Measurements from ENCODE around the gene GAL. TPM values are rescaled to one million over a fixed set of nuclear protein-coding genes. Genes with fewer than 3 reads are reported as not detected.

GAL gene
- total and polyA plus RNA-seq, 2 of the 13 experiments (the other 11 are each of a cell fraction or from before 2014, with no cell fraction given): not detected

GRCh38 chr11:68658661-68659060 lies 25.7 kb upstream of the GAL start:
- H4K20me1 ChIP-seq (ENCODE audit: insufficient read depth, low read length): no peaks in the 10 kb centered on the region
- no peak for DNase-seq (ENCODE audit: low spot score)
- no peak for ATAC-seq
- TF ChIP-seq ZNF501 (CRISPR knock-in tag; IDR thresholded peaks at IDR 0.05): peak; percentile 21; the same call in 1 of the 2 replicates
- no peak for TF ChIP-seq ARHGAP35 (CRISPR knock-in tag; IDR thresholded peaks at IDR 0.05; ENCODE audit: borderline replicate concordance)
- H3K9ac ChIP-seq (ENCODE audit: insufficient read depth, low read depth, low read length): no peak overlapping the region
- no peak overlapping the region for H3K27ac ChIP-seq (ENCODE audit: extremely low read length, insufficient read depth, low read length)
- FAIRE-seq: no peak
- H3K4me3 ChIP-seq (replicated peaks in 1 of 3; ENCODE audit: insufficient read depth in 1 of 3, low read depth in 2 of 3, low read length in 3 of 3): no peak overlapping the region
- no peak overlapping the region for H2AFZ ChIP-seq (ENCODE audit: low read length)
- ChIA-PET POLR2A (no interaction called here), CTCF (ENCODE audit: low intra/inter-chr PET ratio, low total read pairs) (no interaction called here)
- no peaks in the 10 kb centered on the region for H3K9me3 ChIP-seq (ENCODE audit: low read length)
- peaks cover 12 to 78% of the 10 kb centered on the region in 2 experiments for H3K27me3 ChIP-seq (ENCODE audit: control insufficient read depth in 1 of 2, insufficient read depth in 2 of 2, low read length in 2 of 2)
- in situ Hi-C loops (cut with HindIII; ENCODE audit: extremely low pct_ligation_motif_present, low pct_unique_long_range_greater_than_20kb) (no loop called here), intact Hi-C loops (cut with micrococcal nuclease; ENCODE audit: unreplicated experiment) (loop anchor here (10.0 kb wide), 1 partner anchor 146 kb away; no protein-coding TSS in a partner anchor)
- peaks cover 5% of the 10 kb centered on the region for H3K4me1 ChIP-seq (ENCODE audit: insufficient read depth, low read length)
- BruUV-seq (replicated peaks): no TSS peak
- H3K79me2 ChIP-seq (ENCODE audit: insufficient read depth, low read length): no peaks in the 10 kb centered on the region
- 67% methylated on average over 9 of the region's 13 CpGs for WGBS (ENCODE audit: low lambda C conversion rate)
- no peaks in the 10 kb centered on the region for H3K36me3 ChIP-seq (replicated peaks in 1 of 2; ENCODE audit: control insufficient read depth in 1 of 2, insufficient read depth in 2 of 2, low read length in 2 of 2)
- no peak overlapping the region for H3K4me2 ChIP-seq (ENCODE audit: low read depth, low read length)

- BruUV-seq (replicated peaks): no TSS peak
- H3K27me3 ChIP-seq (ENCODE audit: control insufficient read depth in 1 of 2, insufficient read depth in 2 of 2, low read length in 2 of 2): peaks cover 10 to 74% of the 10 kb centered on the region in 2 experiments
- peak; percentile 72 for TF ChIP-seq RFX5 (IDR thresholded peaks at IDR 0.05; ENCODE audit: low read depth, low read length)
- no peak for TF ChIP-seq FOXM1 (CRISPR knock-in tag; IDR thresholded peaks at IDR 0.05)
- TF ChIP-seq TEAD3 (CRISPR knock-in tag; optimal IDR thresholded peaks at IDR 0.05; ENCODE audit: borderline replicate concordance): peak; percentile 11
- TF ChIP-seq RAD51 (IDR thresholded peaks at IDR 0.05; ENCODE audit: borderline replicate concordance): no peak
- no peak for TF ChIP-seq ZNF260 (CRISPR knock-in tag; IDR thresholded peaks at IDR 0.05; ENCODE audit: borderline replicate concordance, low read depth)
- TF ChIP-seq ZNF143 (CRISPR knock-in tag; IDR thresholded peaks at IDR 0.05): no peak
- peak; percentile 41; the same call in 1 of the 2 replicates for TF ChIP-seq SOX5 (CRISPR knock-in tag; IDR thresholded peaks at IDR 0.05; ENCODE audit: borderline replicate concordance)
- no peak for TF ChIP-seq SOX6 (IDR thresholded peaks at IDR 0.05)
- TF ChIP-seq SOX6 (CRISPR knock-in tag; IDR thresholded peaks at IDR 0.05): 0 out of 2 replicates have a peak, but pooled peaks have one; percentile 15
- 0 out of 2 replicates have a peak, but pooled peaks have one; percentile 51 for TF ChIP-seq BHLHE40 (IDR thresholded peaks at IDR 0.05; ENCODE audit: low read length)
- no peak for TF ChIP-seq ZNF282 (IDR thresholded peaks at IDR 0.05; ENCODE audit: partially characterized antibody)
- no peak for TF ChIP-seq ZNF563 (CRISPR knock-in tag; IDR thresholded peaks at IDR 0.05)
- 0 out of 2 replicates have a peak, but pooled peaks have one; percentile 9 for TF ChIP-seq ARID5B (CRISPR knock-in tag; IDR thresholded peaks at IDR 0.05)
- TF ChIP-seq ARNT (IDR thresholded peaks at IDR 0.05): no peak
- no peak overlapping the region for H3K9ac ChIP-seq (ENCODE audit: insufficient read depth, low read depth, low read length)
- DNase-seq (ENCODE audit: low spot score) (peak; percentile 55), ATAC-seq (peak; percentile 80), FAIRE-seq (no peak)
- in situ Hi-C loops (cut with HindIII; ENCODE audit: extremely low pct_ligation_motif_present, low pct_unique_long_range_greater_than_20kb): no loop called here
- intact Hi-C loops (cut with micrococcal nuclease; ENCODE audit: unreplicated experiment): loop anchor here (10.0 kb wide), 1 partner anchor 145 kb away; no protein-coding TSS in a partner anchor
- H3K9me3 ChIP-seq (ENCODE audit: low read length): no peaks in the 10 kb centered on the region
- no peak overlapping the region for H3K4me2 ChIP-seq (ENCODE audit: low read depth, low read length)
- no peak overlapping the region for H3K4me3 ChIP-seq (replicated peaks in 1 of 3; ENCODE audit: insufficient read depth in 1 of 3, low read depth in 2 of 3, low read length in 3 of 3)
- H3K27ac ChIP-seq (ENCODE audit: extremely low read length, insufficient read depth, low read length): no peak overlapping the region
- ChIA-PET POLR2A (no interaction called here), CTCF (ENCODE audit: low intra/inter-chr PET ratio, low total read pairs) (no interaction called here)
- H3K36me3 ChIP-seq (replicated peaks in 1 of 2; ENCODE audit: control insufficient read depth in 1 of 2, insufficient read depth in 2 of 2, low read length in 2 of 2): no peaks in the 10 kb centered on the region
- no peaks in the 10 kb centered on the region for H3K79me2 ChIP-seq (ENCODE audit: insufficient read depth, low read length)
- H3K4me1 ChIP-seq (ENCODE audit: insufficient read depth, low read length): peaks cover 5% of the 10 kb centered on the region
- WGBS (ENCODE audit: low lambda C conversion rate): 24% methylated on average over 20 of the region's 22 CpGs
- no peak overlapping the region for H2AFZ ChIP-seq (ENCODE audit: low read length)
- no peaks in the 10 kb centered on the region for H4K20me1 ChIP-seq (ENCODE audit: insufficient read depth, low read length)
Observed at GRCh38 chr11:68659158-68659921, 25.0 kb upstream of the GAL start.
